ENCODE results near the gene ORMDL3. TPM values are rescaled to one million over a fixed set of nuclear protein-coding genes. Genes with fewer than 3 reads are reported as not detected.

ORMDL3 gene
- total and polyA plus RNA-seq, 10 of the 15 experiments (the other 5 are each of a cell fraction or from before 2014, with no cell fraction given): 8.8 to 98.1 (median 49.9) TPM

GRCh38 chr17:39938140-39938869, 10.9 kb upstream of the ORMDL3 start (continued):
- TF ChIP-seq SKIL (IDR thresholded peaks at IDR 0.05; ENCODE audit: low read depth, poor library complexity, severe bottlenecking): peak; percentile 31
- peak; percentile 58; the same call in 1 of the 2 replicates for TF ChIP-seq NR2F1 (conservative IDR thresholded peaks at IDR 0.05)
- no peak for TF ChIP-seq EZH2 (IDR thresholded peaks at IDR 0.05; ENCODE audit: borderline replicate concordance, control insufficient read depth, low read depth, low read length)
- TF ChIP-seq SP1 (IDR thresholded peaks at IDR 0.05; ENCODE audit: low read depth, low read length): no peak
- TF ChIP-seq RAD21 (IDR thresholded peaks at IDR 0.05; ENCODE audit: insufficient read depth, low read depth, low read length): peak; percentile 37; the same call in 1 of the 2 replicates
- TF ChIP-seq MTA2 (IDR thresholded peaks at IDR 0.05; ENCODE audit: low read depth): 0 out of 2 replicates have a peak, but pooled peaks have one; percentile 25
- TF ChIP-seq CEBPZ (IDR thresholded peaks at IDR 0.05; ENCODE audit: low read depth, low read length): no peak
- TF ChIP-seq NFYB (IDR thresholded peaks at IDR 0.05; ENCODE audit: insufficient read depth, low read depth, low read length): no peak
- TF ChIP-seq PKNOX1 (IDR thresholded peaks at IDR 0.05): no peak
- TF ChIP-seq ZNF687 (IDR thresholded peaks at IDR 0.05): peak; percentile 79; the same call in 1 of the 2 replicates
- TF ChIP-seq ETV6 (conservative IDR thresholded peaks at IDR 0.05 in 1 of 2, IDR thresholded peaks at IDR 0.05 in 1 of 2; ENCODE audit: borderline replicate concordance in 1 of 2, low read depth in 1 of 2): peak in 1 of 2 experiments; percentile 13; a peak in 1 of 4 replicates
- no peak for TF ChIP-seq ZZZ3 (IDR thresholded peaks at IDR 0.05; ENCODE audit: control insufficient read depth, insufficient read length, low read depth)
- TF ChIP-seq ZNF24 (IDR thresholded peaks at IDR 0.05): peak; percentile 77
- TF ChIP-seq SIX5 (IDR thresholded peaks at IDR 0.05; ENCODE audit: low read depth, low read length, severe bottlenecking): no peak
- TF ChIP-seq HDGF (IDR thresholded peaks at IDR 0.05): 0 out of 2 replicates have a peak, but pooled peaks have one; percentile 7

Data from GM12878 (cell line).